Measurements from ENCODE around the gene FCHO1.

FCHO1 gene

DNA sequence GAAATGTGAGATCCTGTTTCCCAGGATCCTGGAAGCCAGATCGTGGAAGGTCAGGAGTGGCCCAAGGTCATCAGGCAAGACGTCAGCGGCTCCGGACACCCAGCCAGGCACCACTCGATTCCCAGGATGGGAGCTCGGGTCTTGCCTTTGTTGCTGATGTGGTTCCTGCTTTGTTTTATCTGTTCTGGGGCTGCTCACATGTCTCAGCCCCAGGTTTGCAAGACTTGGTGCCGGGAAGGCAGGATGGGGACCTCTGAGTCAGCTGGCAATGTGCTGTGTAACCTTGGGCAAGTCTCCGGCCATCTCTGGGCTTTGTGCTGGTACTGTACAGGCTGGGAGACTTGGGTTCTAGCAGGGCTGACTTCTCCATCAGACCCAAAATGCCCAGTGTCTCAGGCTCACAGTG, 1.4 kb upstream of the FCHO1 start:
- DNase-seq = no peak
- H3K27me3 Mint-ChIP-seq = no peaks in the 10 kb centered on the region
- H3K9me3 Mint-ChIP-seq = no peaks in the 10 kb centered on the region
- ATAC-seq = no peak
- H3K4me1 Mint-ChIP-seq = peaks cover 73% of the 10 kb centered on the region
- peak overlapping the region; percentile 48 to 68 for H3K27ac Mint-ChIP-seq
- H3K4me3 Mint-ChIP-seq = peak overlapping the region; percentile 92 to 95

DNA sequence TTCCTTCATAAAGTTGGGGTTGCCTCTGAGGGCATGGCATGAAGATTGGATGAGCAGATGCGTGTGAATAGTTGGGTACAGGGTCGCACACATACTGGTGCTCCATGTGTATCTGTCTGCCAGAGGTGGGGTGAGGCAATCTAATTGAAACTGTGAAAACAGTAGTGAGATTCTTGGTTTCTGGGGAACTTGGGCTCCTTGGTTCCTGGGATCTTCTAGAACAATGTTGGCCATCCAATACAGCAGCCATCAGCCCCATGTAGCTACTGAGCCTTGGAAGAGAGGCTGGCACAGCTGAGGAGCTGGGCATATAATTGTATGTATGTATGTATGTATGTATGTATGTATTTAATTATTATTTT, 616 bp downstream of the FCHO1 start:
- no peaks in the 10 kb centered on the region for H3K27me3 Mint-ChIP-seq
- H3K9me3 Mint-ChIP-seq = no peaks in the 10 kb centered on the region
- H3K4me1 Mint-ChIP-seq = peaks cover 86% of the 10 kb centered on the region
- ATAC-seq (peak; percentile 31), DNase-seq (peak in 1 of 2 donors; percentile 35)
- H3K27ac Mint-ChIP-seq = peak overlapping the region; percentile 98
- peak overlapping the region; percentile 92 to 95 for H3K4me3 Mint-ChIP-seq

DNA sequence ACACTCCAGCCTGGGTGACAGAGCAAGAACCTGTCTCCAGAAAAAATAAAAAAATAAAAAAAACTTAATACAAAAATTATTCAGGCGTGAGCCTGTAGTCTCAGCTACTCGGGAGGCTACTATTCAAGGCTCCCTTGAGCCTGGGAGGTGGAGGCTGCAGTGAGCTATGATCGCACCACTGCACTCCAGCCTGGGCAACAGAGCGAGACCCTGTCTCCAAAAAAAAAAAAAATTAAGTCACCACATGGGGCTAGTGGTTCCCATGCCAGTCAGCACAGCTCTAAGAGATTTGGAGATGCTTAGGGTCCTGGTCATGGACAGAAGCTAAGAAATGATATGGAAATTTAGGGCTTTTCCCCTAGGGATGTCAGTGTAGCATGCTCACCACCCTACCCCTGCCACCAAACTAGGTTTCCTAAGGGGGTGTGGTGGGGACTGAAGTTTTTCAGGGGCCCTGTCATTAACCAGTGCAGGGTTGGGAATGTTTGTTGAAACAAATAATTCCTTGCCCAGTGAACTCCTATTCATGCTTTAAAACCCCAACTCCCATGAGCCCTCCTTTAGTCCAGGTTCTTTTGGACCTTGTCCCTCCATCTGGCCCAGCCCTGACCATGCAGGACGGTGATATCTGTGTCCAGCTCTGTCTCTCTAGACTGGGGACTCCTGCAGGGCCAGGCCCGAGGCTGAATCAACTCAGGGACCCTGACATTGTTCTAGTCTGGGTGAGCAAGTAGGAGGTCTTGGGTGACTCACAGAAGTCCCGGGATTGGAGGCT, 1.8 kb downstream of the FCHO1 start:
- Mint-ChIP-seq H3K27me3 (no peaks in the 10 kb centered on the region), H3K4me3 (no peak overlapping the region), H3K9me3 (no peaks in the 10 kb centered on the region), H3K4me1 (peaks cover 89% of the 10 kb centered on the region), H3K27ac (no peak overlapping the region)
- DNase-seq (no peak), ATAC-seq (no peak)

DNA sequence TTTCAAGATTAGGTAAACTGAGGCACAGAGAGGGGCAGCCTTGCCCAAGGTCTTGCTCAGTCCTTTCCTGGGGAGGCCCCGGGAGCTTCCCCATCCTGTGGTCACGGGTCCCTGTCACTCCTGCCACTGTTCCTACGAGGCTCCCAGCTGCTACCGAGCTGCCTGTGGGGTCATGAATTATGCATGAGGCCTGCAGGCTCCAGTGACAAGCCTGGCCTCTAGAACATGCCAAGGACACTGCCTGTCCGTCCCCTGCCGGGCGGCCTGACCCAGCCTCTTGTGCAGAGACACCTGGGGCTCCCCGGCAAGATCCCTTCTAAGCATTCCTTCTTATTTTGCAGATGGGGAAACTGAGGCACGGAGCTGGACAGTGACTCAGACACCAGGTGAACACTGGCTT, 2.7 kb downstream of the FCHO1 start:
- H3K4me1 Mint-ChIP-seq = peaks cover 85% of the 10 kb centered on the region

DNA sequence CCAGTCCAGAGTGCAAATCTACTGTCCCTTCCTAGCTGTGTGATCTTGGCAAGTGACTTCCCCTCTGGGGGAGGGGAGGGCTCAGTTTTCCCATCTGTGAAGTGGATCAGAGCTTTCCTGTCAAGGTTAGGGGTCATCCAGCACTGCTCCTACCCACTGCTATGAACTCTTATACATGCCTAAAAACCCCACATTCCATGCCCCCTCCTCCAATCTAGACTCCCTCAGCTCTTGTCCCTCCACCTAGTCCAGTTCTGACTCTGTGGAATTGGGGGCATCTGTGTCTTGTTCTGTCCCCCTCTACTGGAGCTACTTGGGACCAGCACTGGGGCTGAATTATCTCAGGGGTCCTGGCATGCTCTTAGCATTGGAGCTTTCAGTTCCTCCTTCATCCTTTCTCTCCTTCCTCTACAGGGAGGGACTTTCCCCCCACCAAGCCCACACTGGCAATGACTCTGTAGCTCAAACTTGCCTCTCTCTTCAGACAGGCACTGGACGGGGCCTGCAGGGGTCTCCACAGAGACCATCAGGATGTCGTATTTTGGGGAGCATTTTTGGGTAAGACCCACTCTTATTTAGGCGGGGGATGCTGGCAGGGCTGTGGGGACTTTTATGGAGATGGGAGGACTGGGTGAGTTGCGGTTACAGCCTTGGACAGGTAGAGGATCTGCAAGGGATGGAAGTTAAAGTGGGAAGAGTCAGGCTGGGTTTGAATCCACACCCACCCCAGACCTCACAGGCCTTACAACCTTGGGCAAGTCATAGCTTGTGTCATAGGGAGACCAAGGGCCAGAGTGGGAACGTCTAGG, 3.6 kb downstream of the FCHO1 start:
- Mint-ChIP-seq H3K27ac (peak overlapping the region; percentile 24 to 87), H3K4me3 (peak overlapping the region; percentile 44 to 58), H3K9me3 (no peaks in the 10 kb centered on the region), H3K4me1 (peaks cover 79% of the 10 kb centered on the region), H3K27me3 (no peaks in the 10 kb centered on the region)
- ATAC-seq (peak; percentile 33), DNase-seq (no peak)

More for the DNA sequence above, 2.7 kb downstream of the FCHO1 start:
- Mint-ChIP-seq H3K9me3 (no peaks in the 10 kb centered on the region), H3K27ac (no peak overlapping the region), H3K27me3 (no peaks in the 10 kb centered on the region), H3K4me3 (no peak overlapping the region)
- DNase-seq (no peak), ATAC-seq (no peak)

DNA sequence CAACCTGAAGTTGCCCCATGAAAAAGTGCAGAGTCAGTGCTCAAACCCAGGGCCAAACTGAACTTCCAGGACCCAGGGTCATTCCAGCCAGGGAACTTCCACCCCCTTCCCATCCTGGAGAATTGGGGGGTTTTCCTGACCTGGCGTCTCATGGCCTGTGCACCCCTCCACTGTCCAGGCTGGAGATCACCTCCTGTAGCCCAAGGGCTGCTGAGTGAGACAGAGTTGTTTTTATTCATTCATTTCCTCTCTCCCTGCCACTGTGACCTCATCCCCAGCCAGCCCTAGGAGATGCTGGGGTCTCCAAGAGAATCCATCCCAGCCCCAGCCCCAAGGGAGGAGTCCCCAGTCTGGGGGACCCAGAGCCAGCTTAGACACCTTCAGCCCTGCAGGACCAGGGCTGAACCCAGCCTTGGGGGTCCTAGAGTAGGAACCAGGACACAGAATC, 4.2 kb downstream of the FCHO1 start:
- Mint-ChIP-seq H3K27ac (peak overlapping the region in 1 of 2 donors; percentile 65), H3K27me3 (no peaks in the 10 kb centered on the region), H3K4me3 (peak overlapping the region in 1 of 2 donors; percentile 59), H3K9me3 (no peaks in the 10 kb centered on the region), H3K4me1 (peaks cover 76% of the 10 kb centered on the region)
- ATAC-seq (no peak), DNase-seq (no peak)

DNA sequence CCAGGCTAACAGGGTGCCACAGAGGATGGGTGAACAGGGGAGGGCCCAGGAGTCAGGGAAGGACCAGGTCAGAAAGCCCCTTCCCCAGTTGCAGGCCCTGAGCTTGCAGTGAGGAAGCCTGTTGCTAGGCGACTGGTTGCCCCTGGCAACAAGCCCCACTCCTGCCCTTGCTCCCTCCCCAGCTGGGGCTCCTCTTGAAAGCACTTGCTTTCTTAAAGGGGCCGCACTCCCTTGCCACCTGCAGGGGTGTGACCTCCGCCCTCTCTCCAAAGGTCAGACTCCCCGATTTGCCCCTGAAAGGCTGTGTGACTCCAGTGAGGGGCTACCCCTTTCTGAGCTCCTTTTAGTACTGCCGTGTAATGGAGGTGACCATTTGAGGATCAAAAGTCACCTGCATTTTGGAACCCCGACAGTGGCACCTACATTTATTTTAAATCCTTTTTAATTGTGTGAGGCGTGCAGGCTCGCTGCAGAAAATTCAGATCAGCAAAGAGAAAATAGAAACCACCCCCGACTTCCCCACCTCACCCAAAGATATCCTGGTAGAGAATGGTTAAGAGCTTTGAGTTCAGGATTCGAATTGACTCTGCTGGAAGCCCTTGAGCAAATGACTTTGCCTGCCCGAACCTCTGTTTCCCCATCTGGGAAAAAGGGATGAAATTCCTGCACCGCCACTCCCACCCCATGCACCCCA, 4.8 kb downstream of the FCHO1 start:
- no peak for ATAC-seq
- Mint-ChIP-seq H3K9me3 (no peaks in the 10 kb centered on the region), H3K27me3 (no peaks in the 10 kb centered on the region), H3K27ac (peak overlapping the region in 1 of 2 donors; percentile 65), H3K4me1 (peaks cover 70% of the 10 kb centered on the region), H3K4me3 (peak overlapping the region in 1 of 2 donors; percentile 59)
- DNase-seq = peak; percentile 46 to 63

DNA sequence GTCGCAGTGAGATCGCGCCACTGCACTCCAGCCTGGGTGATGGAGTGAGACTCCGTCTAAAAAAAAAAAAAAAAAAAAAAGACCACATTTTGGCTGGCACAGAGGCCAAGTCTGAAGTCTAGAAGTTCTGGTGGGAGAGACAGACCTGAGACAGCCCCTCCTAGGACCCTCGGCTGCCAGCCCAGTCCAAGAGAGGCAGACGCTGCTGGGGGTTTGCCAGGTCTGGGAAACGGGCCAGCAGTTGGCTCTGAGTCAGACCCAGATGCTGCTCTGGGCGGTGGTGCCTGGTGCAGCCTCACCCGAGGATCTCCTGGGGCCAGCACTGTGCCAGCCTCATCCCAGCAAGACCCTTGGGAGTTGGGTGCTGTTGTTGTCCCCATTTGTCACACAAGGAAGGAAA, 5.8 kb downstream of the FCHO1 start:
- ATAC-seq (no peak), DNase-seq (no peak)
- H3K9me3 Mint-ChIP-seq = no peaks in the 10 kb centered on the region
- H3K4me3 Mint-ChIP-seq = no peak overlapping the region
- H3K27me3 Mint-ChIP-seq = no peaks in the 10 kb centered on the region
- peak overlapping the region in 1 of 2 donors; percentile 63 for H3K27ac Mint-ChIP-seq
- peaks cover 60% of the 10 kb centered on the region for H3K4me1 Mint-ChIP-seq

DNA sequence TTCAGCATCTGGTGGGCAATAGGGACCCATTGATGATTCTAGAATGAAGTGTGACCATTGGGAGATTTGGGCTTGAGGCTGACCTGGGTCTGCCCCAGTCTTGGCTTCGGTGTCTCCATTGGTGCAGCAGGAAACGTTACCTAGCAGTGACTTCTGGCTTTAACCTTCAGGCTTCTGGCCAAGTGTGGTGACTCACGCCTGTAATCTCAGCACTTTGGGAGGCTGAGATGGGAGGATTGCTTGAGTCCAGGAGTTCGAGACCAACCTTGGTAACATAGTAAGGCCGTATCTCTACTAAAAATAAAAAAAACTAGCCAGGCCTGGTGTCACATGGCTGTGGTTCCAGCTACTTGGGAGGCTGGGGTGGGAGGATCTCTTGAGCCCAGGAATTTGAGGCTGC, 7.2 kb downstream of the FCHO1 start:
- H3K27ac Mint-ChIP-seq = no peak overlapping the region
- ATAC-seq (no peak), DNase-seq (no peak)
- H3K27me3 Mint-ChIP-seq = no peaks in the 10 kb centered on the region
- peaks cover 54% of the 10 kb centered on the region for H3K4me1 Mint-ChIP-seq
- H3K9me3 Mint-ChIP-seq = no peaks in the 10 kb centered on the region
- no peak overlapping the region for H3K4me3 Mint-ChIP-seq

DNA sequence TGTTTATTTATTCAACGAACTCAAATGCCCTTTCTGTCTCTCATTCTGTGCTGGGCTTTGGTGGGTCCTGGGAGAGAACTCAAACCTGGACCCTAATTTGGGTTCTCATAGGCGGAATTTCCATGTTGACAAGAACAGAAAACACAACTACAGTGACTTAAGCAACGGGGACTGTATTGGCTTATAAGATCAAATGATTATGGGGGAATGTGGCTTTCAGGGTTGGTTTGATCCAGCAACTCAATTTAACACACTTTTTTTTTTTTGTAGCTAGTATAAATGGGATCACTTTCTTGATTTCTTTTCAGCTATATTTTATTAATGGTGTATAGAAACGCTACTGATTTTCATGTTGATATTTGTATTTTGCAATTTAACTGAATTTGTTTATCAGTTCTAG, 9.9 kb downstream of the FCHO1 start:
- no peak overlapping the region for H3K27ac Mint-ChIP-seq
- no peaks in the 10 kb centered on the region for H3K27me3 Mint-ChIP-seq
- H3K9me3 Mint-ChIP-seq = no peaks in the 10 kb centered on the region
- DNase-seq (no peak), ATAC-seq (no peak)
- H3K4me1 Mint-ChIP-seq = peaks cover 34% of the 10 kb centered on the region
- no peak overlapping the region for H3K4me3 Mint-ChIP-seq

DNA sequence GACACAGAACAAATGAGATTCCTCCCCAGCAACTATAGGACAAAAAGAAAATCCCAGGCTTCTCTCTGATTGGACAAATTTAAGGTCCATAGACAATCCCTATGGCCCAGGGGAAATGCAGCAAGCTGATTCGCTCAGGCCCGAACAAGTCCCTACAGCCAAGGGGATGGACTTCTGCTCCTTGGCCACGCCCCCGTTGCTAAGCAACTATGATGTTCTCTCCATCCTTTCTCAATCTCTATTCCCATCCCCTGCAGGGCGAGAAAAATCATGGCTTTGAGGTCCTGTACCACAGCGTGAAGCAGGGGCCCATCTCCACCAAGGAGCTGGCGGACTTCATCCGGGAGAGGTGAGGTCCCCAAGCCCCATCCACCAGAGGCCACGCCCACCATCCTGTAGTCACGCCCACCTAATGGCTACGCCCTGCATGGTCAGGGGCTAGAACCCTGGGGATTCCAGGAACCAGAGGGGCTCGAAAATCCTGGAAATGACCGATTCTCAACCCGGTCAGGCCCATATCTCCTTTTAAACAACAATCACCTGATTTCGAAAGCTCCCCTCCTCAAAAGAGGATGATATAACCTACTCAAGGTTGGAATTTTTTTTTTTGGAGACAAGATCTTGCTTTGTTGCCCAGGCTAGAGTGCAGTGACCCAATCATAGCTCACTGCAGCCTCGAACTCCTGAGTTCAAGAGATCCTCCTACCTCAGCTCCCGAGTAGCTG, 11.4 kb downstream of the FCHO1 start:
- ATAC-seq (no peak), DNase-seq (no peak)
- Mint-ChIP-seq H3K27me3 (no peaks in the 10 kb centered on the region), H3K9me3 (no peaks in the 10 kb centered on the region), H3K4me1 (peaks cover 22% of the 10 kb centered on the region), H3K27ac (no peak overlapping the region), H3K4me3 (no peak overlapping the region)

DNA sequence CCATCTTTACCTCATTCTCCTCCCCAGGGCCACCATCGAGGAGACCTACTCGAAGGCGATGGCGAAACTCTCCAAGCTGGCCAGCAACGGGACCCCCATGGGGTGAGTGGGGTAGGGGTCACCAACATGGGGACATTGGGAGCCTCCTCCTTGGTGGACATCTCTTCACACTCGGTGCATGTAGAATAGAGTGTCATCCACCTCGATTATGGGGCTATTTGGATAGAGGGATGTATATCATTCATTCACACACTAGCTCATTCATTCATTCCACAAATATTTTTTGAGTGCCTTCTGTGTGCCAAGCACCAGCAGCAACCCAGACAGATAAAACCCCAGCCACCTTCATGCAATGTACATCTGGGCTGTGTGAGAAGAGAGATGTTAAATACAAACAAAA, 13.1 kb downstream of the FCHO1 start:
- Mint-ChIP-seq H3K9me3 (no peaks in the 10 kb centered on the region), H3K27me3 (no peaks in the 10 kb centered on the region), H3K4me1 (peaks cover 14% of the 10 kb centered on the region), H3K4me3 (no peak overlapping the region), H3K27ac (peak overlapping the region in 1 of 2 donors; percentile 43)
- ATAC-seq = no peak
- DNase-seq = no peak

DNA sequence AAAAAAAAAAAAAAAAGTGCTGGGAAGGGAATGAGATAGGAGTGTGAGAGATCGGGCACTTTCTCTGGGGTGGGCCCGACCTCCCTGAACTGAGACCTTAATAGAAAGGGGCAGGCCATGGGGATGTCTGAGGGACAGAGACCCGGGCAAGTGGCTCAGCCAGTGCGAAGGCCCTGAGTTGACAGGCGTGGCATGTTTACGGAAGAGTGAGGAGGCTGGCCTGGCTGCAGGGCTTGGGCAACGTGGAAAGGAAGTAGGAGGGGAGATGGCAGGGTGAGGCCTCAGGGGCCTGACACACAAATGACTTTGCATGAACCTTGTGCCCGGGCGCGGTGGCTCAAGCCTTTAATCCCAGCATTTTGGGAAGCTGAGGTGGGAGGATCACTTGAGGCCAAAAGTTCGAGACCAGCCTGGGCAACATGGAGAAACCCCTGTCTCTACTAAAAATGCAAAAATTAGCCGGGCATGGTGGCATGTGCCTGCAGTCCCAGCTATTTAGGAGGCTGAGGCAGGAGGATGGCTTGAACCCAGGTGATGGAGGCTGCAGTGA, 13.9 kb downstream of the FCHO1 start:
- no peaks in the 10 kb centered on the region for H3K27me3 Mint-ChIP-seq
- DNase-seq (no peak), ATAC-seq (no peak)
- H3K9me3 Mint-ChIP-seq = no peaks in the 10 kb centered on the region
- no peak overlapping the region for H3K27ac Mint-ChIP-seq
- peaks cover 8% of the 10 kb centered on the region for H3K4me1 Mint-ChIP-seq
- H3K4me3 Mint-ChIP-seq = no peak overlapping the region

DNA sequence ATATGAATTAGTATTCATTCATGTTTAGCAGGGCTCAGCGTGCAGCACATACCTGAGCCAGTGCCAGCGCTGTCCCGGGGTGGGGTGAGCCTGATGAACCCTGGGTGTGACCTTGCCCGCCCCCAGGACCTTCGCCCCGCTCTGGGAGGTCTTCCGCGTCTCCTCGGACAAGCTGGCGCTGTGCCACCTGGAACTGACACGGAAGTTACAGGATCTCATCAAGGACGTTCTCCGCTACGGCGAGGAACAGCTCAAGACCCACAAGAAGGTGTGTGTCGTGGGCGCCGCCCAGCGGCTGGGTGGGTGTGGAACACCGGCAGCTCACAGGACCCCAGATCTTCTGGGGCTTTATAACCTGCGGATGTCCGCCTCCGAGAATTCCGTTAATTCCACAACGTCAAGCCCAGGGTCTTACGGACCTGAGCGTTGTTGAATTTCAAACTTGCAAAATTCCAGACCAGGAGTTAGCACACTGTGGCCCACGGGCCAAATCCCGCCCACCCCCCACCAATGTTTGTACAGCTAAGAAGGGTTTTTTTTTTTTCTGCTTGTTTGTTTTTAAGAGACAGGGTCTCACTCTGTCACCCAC, 15.4 kb downstream of the FCHO1 start:
- Mint-ChIP-seq H3K27me3 (no peaks in the 10 kb centered on the region), H3K4me1 (peaks cover 7% of the 10 kb centered on the region), H3K27ac (peak overlapping the region in 1 of 2 donors; percentile 34), H3K4me3 (no peak overlapping the region), H3K9me3 (no peaks in the 10 kb centered on the region)
- DNase-seq = peak in 1 of 2 donors; percentile 44
- ATAC-seq = no peak

DNA sequence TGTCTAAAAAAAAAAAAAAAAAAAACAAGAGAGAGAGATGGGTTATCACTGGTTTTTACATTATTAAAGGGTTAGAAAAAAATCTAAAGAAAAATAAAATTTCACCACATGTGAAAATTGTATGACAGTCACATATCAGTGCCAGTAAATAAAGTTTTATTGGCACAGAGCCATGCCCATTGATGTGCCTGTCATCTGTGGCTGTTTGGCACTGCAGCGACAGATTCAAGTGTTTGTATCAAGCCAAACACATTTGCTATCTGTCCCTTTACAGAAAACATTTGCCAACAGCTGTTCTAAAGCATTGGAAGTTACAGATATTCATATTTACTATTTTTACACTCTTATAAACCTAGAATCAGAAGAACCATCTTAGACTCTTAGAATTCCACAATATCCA, 16.3 kb downstream of the FCHO1 start:
- H3K4me3 Mint-ChIP-seq = no peak overlapping the region
- no peak for DNase-seq
- peaks cover 7% of the 10 kb centered on the region for H3K4me1 Mint-ChIP-seq
- H3K27ac Mint-ChIP-seq = no peak overlapping the region
- H3K27me3 Mint-ChIP-seq = no peaks in the 10 kb centered on the region
- no peaks in the 10 kb centered on the region for H3K9me3 Mint-ChIP-seq
- no peak for ATAC-seq

All from stimulated activated naive CD8-positive, alpha-beta T cell treated with anti-CD3 and anti-CD28 coated beads, Interleukin-15, amount 100 ng/mL, for 72 hours (primary cell).